HG02678 (cell line): ENCODE results near the gene WNK1.
"Not testable (repeated sequence)": the region's sequence is repeated elsewhere in the genome, so short reads cannot be mapped to it uniquely, and the experiment has no call there.

ENCODE experiments used
- ATAC-seq: cut with Tn5 transposase; IDR thresholded peaks from one replicate; pipeline ENCODE4 v1.9.1; 2021; ENCODE audit warnings: mild to moderate bottlenecking, moderate library complexity; ENCODE audit not compliant: unreplicated experiment

The WNK1 gene

DNA sequence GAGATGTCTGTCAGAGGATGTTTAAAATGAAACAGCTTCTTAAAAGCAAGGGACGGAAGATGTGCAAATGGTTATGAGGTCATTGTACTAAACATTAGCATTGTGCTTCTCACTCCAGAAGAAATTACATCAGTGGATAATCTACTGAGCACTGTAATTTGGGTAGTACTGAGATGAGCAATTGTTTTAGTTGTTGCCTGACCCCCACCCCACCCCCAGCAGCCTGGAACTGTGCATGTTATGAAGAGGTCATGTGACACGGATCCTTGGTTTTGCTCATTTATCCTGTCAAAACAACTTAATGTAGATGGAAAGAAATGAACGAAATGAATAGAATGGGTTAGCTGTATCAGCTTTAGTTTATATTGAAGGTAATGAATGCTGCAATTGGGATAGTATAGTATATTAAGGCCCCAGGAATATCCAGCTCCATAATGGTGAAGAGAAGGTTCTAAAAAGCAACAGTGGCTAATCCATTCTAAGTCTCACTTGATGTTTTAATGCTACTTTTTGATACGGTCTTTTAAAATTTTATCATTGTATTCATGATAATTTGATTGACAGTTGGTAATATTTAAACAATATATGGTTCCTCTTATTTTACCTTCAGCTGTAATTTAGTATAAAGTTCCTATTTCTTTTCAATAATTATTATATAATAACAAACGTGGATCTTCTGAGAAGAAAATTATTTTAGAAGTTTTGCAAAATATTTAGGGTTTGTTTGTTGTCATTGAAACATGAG is 58.5 kb downstream of the WNK1 start:
- ATAC-seq: no peak

DNA sequence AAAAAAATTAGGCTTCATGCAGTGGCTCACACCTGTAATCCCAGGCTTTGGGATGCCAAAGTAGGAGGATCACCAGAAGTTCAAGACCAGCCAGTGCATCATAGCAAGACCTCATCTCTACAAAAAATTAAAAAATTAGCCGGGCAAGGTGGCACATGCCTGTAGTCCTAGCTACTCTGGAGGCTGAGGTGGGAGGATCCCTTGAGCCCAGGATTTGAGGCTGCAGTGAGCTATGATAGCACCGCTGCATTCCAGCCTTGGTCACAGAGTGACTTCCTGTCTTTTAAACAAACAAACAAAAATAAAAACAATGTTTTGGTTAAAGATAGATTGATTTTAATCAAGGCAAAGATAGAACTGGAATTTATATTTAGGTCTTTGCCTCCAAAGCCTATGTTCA is 60.6 kb downstream of the WNK1 start:
- ATAC-seq: no peak

DNA sequence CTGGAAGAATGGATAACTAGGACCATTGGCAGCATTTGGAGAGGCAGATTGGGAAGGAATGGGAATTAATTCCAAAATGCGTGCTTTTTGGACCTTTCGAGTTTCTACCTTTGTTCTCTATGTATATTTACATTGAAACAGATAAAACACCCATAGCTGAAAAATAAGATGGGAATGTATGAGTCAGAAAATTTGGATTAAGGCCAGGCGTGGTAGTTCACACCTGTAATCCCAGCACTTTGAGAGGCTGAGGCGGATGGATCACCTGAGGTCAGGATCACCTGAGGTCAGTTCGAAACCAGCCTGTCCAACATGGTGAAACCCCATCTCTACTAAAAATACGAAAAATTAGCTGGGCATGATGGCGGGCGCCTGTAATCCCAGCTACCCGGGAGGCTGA is 65.1 kb downstream of the WNK1 start:
- not testable (repeated sequence) for ATAC-seq

DNA sequence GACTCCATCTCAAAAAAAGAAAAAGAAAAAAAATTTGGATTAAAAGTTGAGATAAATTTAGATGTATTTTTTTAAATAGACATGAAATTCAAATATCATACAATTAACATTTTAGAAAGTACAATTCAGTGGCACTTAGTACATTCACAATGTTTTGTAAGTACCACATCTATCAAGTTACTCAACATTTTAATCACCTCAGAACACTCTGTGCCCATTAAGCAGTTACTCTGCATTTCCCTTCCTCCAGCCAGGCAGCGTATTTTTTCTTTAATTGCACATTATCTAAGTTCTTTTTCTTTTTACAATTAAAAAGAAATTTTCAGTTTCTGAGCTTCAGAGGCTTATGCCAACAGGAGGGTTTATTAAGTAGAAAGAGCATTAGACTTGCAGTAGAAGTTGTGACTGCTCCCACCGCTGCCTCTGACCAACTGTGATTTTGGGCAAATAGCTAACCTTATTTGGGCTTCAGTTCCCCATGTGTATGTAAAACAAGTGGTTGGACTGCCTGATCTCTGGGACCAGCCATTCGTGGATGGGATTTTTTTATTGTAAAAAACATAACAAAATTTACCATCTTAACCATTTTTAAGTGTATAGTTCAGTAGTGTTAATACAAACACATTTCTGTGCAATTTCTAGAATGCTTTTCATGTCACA is 65.7 kb downstream of the WNK1 start:
- ATAC-seq: no peak

DNA sequence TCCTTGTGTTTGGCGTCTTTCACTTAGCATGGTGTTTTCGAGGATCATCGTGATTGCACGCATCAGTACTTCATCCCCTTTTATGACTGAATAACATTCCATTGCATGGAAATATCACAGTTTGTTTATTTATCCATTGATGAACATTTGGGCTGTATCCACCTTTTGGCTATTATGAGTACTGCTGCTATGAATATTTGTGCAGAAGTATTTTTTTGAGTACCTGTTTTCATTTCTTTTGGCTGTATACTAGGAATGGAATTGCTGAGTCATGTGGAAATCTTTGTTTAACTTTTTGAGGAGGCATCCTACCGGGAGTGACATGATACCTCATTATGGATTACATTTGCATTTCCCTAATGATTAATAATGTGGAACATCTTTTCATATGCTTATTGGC is 66.4 kb downstream of the WNK1 start:
- no peak for ATAC-seq

DNA sequence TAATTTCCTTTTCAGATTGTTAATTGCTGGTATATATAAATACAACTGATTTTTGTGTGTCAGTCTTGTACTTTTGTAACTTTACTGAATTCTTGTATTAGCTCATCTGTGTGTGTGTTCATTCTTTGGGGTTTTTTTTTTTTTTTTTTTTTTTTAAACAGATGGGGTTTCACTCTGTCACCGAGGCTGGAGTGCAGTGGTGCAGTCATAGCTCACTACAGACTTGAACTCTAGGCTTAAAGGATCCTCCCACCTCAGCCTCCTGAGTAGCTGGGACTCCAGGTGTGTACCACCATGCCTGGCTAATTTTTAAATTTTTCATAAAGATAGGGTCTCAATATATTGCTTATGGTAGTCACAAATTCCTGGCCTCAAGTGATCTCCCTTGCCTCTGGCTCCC is 68.0 kb downstream of the WNK1 start:
- no peak for ATAC-seq

DNA sequence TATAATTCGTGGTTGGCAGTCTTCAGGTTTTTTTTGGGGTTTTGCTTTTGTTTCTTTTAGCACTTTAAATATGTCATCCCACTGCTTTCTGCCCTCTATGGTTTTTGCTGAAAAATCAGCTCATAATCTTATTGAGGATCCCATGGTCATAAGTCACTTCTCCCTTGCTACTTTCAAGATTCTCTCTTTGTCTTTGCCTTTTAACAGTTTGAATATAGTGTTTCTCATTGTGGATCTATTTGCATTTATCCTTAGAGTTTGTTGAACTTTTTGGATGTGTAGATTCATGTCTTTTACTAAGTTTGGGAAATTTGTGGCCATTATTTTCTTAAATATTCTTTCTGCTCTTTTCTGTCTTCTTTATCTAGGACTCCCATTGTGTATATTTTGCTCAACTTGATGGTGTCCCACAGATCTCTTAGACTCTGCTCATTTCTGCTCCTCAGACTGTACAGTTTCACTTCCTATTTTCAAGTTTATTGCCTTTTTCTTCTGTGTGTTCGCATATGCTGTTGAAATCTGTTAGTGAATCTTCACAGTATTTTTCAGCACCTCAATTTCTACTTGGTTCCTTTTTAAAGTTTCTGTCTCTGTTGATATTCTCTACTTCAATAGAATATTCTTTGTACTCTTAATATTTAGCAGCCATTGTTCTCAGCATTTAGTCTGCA is 70.8 kb downstream of the WNK1 start:
- ATAC-seq: peak; percentile 95

DNA sequence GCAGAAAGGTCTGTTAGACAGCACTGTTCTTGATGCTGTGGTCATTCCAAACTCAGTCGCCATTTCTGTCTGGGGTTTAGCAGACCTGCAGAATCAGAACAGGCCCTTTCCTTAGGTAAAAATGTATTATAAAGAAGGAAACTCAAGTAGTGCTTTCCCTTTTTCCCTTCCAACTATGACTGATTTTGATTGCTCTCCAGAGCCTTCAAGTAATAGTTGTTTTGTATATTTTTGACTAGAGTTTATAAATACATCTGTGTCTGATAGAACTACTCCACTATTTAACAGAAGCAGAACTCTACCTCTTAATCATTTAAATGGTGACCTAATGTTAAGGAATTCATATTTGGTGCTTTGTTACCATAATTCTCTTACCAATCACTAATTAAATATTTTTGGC is 74.0 kb downstream of the WNK1 start:
- no peak for ATAC-seq

DNA sequence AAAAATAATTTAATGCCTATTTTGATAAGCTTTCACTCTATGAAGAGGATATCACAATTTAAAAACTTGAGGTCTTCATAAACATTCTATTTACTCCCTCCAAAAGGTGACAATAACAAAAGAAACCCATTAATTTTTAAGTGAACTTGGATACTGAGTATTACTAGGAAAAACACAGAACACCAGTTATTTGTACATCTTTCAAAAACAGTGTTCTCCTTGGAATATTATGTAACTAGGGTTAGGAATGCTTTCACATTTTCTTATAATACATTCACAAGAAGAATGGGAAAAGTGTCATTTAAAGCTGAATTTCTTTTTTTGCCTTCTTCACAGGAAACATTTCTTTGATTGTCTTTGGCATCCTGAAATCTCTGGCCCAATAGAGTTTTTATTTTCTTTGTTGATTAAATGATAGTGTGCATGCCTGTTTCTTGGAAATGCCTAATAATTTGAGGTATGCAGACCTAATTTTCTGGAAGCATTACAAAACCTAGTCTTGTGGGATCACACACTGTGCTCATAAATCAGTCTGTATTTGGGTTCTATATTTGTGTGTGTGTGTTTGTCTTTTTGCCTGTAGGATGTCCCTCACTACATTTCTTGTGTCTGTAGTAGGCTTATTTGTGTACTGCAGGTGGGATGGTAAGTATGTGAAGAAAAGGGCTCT is 76.5 kb downstream of the WNK1 start:
- ATAC-seq: no peak

DNA sequence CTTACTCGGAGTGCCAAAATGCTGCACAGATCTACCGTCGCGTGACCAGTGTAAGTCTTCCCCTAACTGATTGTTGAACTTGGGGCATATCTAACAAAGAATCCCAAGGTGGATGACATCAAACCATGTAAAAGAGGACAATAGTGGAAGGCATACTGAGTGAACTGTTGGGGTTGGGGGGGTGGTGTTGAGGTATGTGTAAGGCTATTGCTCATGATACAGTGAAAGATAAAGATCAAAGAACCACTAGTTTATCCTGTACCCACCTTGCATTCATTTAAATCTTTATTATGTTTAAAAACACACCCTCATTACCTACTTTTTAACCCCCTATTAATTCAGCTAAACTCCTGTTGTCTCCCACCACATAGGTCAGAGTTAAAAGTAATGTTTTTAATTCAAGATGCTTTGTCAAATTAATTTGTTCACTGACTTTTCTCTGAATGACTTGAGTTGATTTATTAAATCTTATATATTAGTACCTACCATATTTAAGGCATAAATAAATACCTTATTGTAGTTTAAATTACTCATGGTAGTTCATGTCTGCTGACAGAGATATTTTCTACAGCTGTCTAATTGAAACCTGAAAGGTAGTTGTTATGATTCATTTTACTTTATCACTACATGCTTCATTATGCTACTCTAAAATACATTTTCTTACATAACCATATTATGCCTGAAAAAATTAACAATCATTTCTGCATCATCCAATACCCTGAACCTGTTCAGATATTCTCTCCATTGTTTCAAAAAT is 77.9 kb downstream of the WNK1 start:
- ATAC-seq: no peak

DNA sequence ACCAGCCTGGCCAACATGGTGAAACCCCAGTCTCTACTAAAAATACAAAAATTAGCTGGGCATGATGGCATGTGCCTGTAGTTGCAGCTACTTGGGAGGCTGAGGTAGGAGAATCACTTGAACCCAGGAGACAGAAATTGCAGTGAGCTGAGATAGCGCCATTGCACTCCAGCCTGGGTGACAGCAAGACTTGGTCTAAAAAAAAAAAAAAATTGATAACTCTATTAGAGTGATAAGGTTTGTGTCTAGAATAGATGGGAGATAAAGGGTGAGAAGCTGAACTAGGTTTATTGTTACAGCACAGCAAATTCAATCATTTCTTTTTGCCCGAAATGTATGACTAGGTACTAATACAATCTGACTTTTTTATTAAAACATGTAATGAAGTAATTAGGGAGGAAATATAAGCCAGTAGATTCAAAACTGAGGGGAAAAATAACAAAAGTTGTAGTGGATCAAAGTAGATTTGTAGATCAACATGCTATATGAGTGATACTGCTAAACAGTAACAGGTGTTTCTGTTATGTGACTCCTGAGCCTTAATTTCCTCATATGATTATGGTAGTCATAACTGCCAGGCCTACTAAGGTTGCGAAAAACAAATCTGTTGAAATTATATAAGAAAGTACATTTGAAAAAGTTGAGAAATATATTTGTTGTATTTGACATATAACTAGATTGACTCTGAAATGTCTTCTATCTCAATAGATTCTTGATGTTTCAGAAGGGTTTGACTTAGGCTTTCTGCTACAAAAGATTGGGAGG is 83.6 kb downstream of the WNK1 start:
- ATAC-seq: no peak

DNA sequence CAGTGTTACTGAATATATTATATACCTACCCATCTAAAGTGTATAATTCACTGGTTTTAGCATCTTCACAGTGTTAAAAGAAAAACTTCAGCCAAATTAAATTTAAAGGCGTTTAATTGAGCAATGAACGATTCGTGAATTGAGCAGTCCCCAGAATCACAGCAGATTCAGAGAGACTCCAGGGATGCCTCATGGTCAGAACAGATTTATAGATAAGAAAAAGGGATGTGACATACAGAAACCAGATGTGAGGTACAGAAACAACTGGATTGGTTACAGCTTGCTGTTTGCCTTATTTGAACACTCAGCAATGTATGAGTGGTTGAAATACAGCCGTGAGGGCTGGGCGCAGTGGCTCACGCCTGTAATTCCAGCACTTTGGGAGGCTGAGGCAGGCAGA is 84.6 kb downstream of the WNK1 start:
- no peak for ATAC-seq

DNA sequence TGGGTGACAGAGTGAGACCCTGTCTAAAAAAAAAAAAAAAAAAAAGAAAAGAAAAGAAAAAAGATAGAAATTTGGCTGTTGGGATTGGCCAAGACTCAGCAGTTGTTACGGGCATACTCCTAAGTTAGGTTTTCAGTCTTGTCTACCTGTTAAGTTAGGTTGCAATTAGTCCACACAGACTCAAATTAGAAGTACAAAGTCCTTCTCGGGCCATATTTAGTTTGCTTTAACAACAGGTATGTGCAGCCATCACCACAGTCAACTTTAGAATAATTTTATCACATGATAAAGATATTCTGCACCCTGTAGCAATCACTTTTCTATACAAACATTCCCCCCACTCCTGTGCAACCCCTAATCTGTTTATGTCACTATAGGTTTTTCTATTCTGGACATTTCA is 85.2 kb downstream of the WNK1 start:
- ATAC-seq: no peak

DNA sequence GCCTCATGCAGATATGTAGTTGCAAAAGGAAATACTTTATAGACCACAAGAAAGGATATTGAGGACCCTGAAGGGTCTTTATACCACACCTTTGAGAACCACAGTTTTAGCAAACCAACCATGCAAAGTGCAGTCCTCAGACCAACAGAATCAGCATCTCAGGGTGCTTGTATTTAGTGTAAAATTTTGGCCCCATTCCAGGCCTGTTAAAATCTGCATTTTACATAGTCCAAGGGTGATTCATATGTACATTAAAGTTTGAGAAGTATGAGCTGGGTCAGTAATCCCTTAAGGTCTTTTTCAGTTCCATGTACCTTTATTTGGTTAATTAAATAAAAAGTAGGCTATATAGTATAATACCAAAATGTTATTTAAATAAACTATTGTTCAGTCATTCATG is 91.2 kb downstream of the WNK1 start:
- no peak for ATAC-seq

DNA sequence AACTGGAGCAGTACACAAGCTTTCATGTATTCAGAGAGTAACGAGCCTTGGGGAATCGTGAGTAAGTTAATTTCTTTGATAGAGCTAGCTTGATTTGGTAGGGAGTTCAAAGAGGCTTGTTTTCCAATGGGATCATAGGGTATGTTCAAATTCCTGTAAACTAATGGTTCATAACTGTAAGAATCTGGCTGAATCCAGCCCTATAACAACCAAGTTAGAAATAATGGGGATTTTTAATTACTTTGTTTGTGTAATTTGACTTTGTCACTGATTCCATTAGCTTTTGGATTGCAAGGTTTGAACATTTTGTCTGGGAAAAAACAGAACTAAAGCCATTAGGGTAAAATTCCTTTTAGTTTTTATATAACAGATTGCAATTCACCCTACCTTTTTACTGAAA is 94.0 kb downstream of the WNK1 start:
- no peak for ATAC-seq

DNA sequence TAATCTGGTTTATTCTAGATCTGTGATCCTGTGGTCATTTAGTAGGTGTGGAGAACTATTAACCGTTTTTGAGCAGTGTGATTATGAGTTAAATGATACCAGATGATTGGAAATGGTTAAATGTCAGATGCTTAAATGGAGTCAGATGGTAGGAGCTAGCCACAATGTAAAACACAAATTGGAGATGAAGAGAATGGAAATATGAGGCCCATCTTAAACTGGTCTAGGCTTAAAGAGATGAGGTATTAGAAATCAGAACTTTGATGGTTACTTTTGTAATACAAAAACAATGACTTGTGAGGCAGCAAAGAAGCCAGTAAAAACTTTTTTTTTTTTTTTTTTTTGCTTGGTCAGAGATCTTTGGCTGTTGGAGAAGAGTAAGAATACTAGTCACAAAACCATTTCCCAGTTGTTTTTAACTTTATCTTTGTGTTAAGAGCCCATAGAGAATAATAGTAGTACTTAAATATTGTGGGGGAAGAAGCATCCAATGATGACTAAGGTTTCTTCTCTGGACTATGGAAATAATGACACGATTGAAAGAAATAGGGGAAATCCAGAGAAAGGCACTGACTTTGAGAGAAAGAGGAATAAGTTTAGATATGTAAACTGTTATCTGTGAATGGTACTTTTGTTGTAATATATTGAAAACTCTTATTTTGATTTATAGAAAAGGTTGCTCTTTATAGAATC is 95.9 kb downstream of the WNK1 start:
- no peak for ATAC-seq

DNA sequence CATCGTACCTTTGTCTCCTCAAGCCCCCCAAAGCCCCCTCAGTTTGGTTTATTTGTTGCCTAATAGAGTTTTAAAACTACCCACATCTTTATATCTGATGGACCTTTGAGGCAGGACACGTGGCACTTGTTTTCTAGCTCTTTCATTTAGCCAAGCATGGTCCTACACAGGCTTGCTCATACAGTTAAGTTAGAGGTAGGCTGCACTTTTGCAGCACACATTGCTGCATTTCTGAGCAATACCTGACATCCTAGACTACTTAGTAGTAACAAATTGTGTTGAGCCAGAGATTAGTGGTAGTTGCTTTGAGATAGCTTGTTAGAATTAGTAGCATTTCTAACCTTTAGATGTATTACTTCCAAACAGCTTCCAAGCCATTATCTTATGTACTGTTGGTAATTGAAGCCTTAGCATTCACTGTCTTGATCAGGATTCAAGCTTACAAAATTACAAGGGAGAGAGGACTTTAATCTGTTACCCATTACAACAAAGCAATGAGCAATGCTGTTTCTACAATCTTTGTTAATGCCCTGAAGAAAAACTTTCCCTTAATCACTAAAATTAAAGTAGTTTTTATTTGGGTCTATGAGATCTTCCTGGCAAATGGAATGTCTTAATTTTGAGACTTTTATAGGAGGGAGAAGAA is 96.6 kb downstream of the WNK1 start:
- no peak for ATAC-seq

DNA sequence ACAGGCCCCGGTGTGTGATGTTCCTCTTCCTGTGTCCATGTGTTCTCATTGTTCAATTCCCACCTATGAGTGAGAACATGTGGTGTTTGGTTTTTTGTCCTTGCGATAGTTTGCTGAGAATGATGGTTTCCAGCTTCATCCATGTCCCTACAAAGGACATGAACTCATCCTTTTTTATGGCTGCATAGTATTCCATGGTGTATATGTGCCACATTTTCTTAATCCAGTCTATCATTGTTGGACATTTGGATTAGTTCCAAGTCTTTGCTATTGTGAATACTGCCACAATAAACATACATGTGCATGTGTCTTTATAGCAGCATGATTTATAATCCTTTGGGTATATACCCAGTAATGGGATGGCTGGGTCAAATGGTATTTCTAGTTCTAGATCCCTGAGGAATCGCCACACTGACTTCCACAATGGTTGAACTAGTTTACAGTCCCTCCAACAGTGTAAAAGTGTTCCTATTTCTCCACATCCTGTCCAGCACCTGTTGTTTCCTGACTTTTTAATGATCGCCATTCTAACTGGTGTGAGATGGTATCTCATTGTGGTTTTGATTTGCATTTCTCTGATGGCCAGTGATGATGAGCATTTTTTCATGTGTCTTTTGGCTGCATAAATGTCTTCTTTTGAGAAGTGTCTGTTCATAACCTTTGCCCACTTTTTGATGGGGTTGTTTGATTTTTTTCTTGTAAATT is 97.5 kb downstream of the WNK1 start:
- ATAC-seq: not testable (repeated sequence)

DNA sequence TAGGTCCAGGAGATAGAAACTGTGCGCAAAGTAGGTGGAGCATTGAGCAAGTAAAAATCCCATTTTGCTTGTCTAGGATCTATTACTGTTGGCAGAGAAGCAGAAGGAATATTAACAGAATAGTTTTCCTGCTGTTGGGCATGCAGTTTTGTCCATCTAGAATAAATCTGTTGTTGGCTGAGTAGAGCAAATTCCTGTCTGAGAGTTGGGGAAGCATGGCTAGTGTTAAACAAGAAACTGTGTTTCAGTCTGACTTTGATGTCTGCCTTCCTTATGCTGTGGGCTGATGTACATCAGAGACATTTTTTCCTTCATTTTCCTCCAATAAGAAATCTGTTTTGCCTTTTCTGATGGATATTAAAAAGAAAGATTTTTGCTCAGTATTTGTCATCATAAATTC is 99.0 kb downstream of the WNK1 start:
- no peak for ATAC-seq
